ENCODE measurements around the gene CCDC107.
A peak's percentile ranks its signal among the peaks of the same experiment; 100 is the strongest.

CCDC107 gene, protein sequence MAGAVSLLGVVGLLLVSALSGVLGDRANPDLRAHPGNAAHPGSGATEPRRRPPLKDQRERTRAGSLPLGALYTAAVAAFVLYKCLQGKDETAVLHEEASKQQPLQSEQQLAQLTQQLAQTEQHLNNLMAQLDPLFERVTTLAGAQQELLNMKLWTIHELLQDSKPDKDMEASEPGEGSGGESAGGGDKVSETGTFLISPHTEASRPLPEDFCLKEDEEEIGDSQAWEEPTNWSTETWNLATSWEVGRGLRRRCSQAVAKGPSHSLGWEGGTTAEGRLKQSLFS

GRCh38 chr9:35658137-35658967, at the start of gene CCDC107:
Gene CCDC107, plus strand, starts transcription at chr9:35658292. Its CDS starts 88 bp downstream, at chr9:35658380.
- Histone ChIP-seq H3K9me3 (ENCODE audit: control insufficient read depth, insufficient read depth, low read depth, low read length) (no peaks in the 10 kb centered on the region), H3K4me3 (ENCODE audit: low read depth, low read length) (peak within 1 kb of the TSS; percentile 70), H3K4me1 (ENCODE audit: control insufficient read depth, insufficient read depth, low read length) (peaks cover 8% of the 10 kb centered on the region; the same call in 1 of the 2 replicates), H3K27ac (ENCODE audit: extremely low read depth, low read depth, low read length) (peak within 1 kb of the TSS; percentile 93), H3K36me3 (ENCODE audit: control insufficient read depth in 2 of 2, insufficient read depth in 1 of 2, low read length in 2 of 2) (peaks cover 5 to 33% of the 10 kb centered on the region in 2 experiments)
- ChIA-PET POLR2A (interaction anchor here (0.6 to 4.3 kb wide), 24 partner anchors 11 to 713 kb away, joined by 3 to 41 read pairs (median 4); partner anchors contain the start of genes ATOSB, CREB3, FANCG and GBA2), CTCF (interaction anchor here (0.6 to 14.5 kb wide), 21 partner anchors 9 to 1562 kb away, joined by 3 to 157 read pairs (median 5); partner anchors contain the start of genes TLN1 and TPM2)
- TF ChIP-seq, protein P1, sequence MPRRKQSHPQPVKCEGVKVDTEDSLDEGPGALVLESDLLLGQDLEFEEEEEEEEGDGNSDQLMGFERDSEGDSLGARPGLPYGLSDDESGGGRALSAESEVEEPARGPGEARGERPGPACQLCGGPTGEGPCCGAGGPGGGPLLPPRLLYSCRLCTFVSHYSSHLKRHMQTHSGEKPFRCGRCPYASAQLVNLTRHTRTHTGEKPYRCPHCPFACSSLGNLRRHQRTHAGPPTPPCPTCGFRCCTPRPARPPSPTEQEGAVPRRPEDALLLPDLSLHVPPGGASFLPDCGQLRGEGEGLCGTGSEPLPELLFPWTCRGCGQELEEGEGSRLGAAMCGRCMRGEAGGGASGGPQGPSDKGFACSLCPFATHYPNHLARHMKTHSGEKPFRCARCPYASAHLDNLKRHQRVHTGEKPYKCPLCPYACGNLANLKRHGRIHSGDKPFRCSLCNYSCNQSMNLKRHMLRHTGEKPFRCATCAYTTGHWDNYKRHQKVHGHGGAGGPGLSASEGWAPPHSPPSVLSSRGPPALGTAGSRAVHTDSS (tag by site-specific recombination; IDR thresholded peaks at IDR 0.05), result no peak
- no peak for TF ChIP-seq ZNF707 (tag by site-specific recombination; IDR thresholded peaks at IDR 0.05)
- no peak for TF ChIP-seq ZNF843 (tag by site-specific recombination; IDR thresholded peaks at IDR 0.05)
- no peak for TF ChIP-seq ZNF658 (tag by site-specific recombination; IDR thresholded peaks at IDR 0.05)
- TF ChIP-seq ZBTB21 (tag by site-specific recombination; IDR thresholded peaks at IDR 0.05), result no peak
- TF ChIP-seq SP7 (tag by site-specific recombination; IDR thresholded peaks at IDR 0.05), result no peak; the same call in 1 of the 2 replicates
- TF ChIP-seq ZNF416 (tag by site-specific recombination; IDR thresholded peaks at IDR 0.05), result no peak
- TF ChIP-seq ZNF366 (tag by site-specific recombination; conservative IDR thresholded peaks at IDR 0.05), result no peak
- TF ChIP-seq ZBTB11 (tag by site-specific recombination; conservative IDR thresholded peaks at IDR 0.05; ENCODE audit: low read depth), result no peak
- TF ChIP-seq ZEB2 (tag by site-specific recombination; IDR thresholded peaks at IDR 0.05), result 0 out of 2 replicates have a peak, but pooled peaks have one; percentile 58
- TF ChIP-seq ZNF792 (tag by site-specific recombination; IDR thresholded peaks at IDR 0.05), result no peak
- TF ChIP-seq GFI1B (tag by site-specific recombination; IDR thresholded peaks at IDR 0.05), result no peak
- TF ChIP-seq, protein P2, sequence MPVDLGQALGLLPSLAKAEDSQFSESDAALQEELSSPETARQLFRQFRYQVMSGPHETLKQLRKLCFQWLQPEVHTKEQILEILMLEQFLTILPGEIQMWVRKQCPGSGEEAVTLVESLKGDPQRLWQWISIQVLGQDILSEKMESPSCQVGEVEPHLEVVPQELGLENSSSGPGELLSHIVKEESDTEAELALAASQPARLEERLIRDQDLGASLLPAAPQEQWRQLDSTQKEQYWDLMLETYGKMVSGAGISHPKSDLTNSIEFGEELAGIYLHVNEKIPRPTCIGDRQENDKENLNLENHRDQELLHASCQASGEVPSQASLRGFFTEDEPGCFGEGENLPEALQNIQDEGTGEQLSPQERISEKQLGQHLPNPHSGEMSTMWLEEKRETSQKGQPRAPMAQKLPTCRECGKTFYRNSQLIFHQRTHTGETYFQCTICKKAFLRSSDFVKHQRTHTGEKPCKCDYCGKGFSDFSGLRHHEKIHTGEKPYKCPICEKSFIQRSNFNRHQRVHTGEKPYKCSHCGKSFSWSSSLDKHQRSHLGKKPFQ (tag by site-specific recombination; IDR thresholded peaks at IDR 0.05), result no peak
- no peak for TF ChIP-seq ZNF223 (tag by site-specific recombination; IDR thresholded peaks at IDR 0.05)
- TF ChIP-seq ZNF76 (tag by site-specific recombination; IDR thresholded peaks at IDR 0.05; ENCODE audit: borderline replicate concordance, low read depth), result no peak
- TF ChIP-seq ZFP41 (tag by site-specific recombination; IDR thresholded peaks at IDR 0.05; ENCODE audit: borderline replicate concordance), result no peak
- peak; percentile 14; the same call in 1 of the 2 replicates for TF ChIP-seq PRDM10 (tag by site-specific recombination; IDR thresholded peaks at IDR 0.05)
- no peak for TF ChIP-seq HOXD13 (CRISPR knock-in tag; IDR thresholded peaks at IDR 0.05; ENCODE audit: borderline replicate concordance)
- TF ChIP-seq ZSCAN30 (tag by site-specific recombination; IDR thresholded peaks at IDR 0.05), result peak; percentile 69
- TF ChIP-seq BCL11A (tag by site-specific recombination; IDR thresholded peaks at IDR 0.05; ENCODE audit: low read depth), result no peak
- TF ChIP-seq ZNF600 (tag by site-specific recombination; IDR thresholded peaks at IDR 0.05), result peak; percentile 70; the same call in 1 of the 2 replicates
- TF ChIP-seq ZBTB1 (tag by site-specific recombination; IDR thresholded peaks at IDR 0.05), result no peak
- TF ChIP-seq ZNF157 (tag by site-specific recombination; IDR thresholded peaks at IDR 0.05), result no peak
- TF ChIP-seq ZNF626 (tag by site-specific recombination; IDR thresholded peaks at IDR 0.05), result no peak
- no peak for TF ChIP-seq ZNF140 (tag by site-specific recombination; IDR thresholded peaks at IDR 0.05)
- no peak for TF ChIP-seq ZNF10 (tag by site-specific recombination; IDR thresholded peaks at IDR 0.05)

Measured in HEK293 (cell line).